Uterus (tissue), 2 donors: ENCODE measurements around the gene CC2D2B.

Experiments
- POLR2A ChIP-seq, 2 donors: fragments of 450-650 bp; IDR thresholded peaks; one replicate each; pipeline ENCODE4 v1.6.1; 2016; ENCODE audit warnings: antibody characterized with exemption in 2 of 2, mild to moderate bottlenecking in 1 of 2, moderate library complexity in 1 of 2
- TF ChIP-seq, protein P1 (sequence below), 4 experiments: fragments of 200-600 bp in 2 of 4; fragments of 450-650 bp in 2 of 4; sonication (generic) in 2 of 4; IDR thresholded peaks; one replicate each; pipeline ENCODE4 v1.5.1; 2016 to 2019; ENCODE audit warnings: antibody characterized with exemption in 4 of 4, mild to moderate bottlenecking in 2 of 4, moderate library complexity in 1 of 4

DNA sequence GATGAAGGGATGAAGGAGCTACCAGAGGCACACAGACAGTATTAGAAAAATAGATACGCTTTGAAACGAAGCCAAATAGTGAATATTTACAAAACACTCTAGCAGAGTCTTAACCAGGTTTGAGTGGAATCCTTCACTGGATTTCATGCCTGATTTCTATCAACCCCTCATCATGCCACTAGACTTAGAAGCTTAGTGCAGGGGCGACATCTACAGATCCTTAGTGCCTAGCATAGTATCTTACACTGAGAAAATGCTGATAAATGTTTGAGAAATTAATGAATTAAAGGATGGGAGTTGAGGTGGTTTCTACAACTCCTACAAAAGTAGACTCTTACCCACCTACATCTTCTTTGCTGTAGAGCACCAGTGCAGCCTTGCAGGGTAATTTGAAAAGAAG lies 80.9 kb downstream of the CC2D2B start:
- TF ChIP-seq, protein P1, sequence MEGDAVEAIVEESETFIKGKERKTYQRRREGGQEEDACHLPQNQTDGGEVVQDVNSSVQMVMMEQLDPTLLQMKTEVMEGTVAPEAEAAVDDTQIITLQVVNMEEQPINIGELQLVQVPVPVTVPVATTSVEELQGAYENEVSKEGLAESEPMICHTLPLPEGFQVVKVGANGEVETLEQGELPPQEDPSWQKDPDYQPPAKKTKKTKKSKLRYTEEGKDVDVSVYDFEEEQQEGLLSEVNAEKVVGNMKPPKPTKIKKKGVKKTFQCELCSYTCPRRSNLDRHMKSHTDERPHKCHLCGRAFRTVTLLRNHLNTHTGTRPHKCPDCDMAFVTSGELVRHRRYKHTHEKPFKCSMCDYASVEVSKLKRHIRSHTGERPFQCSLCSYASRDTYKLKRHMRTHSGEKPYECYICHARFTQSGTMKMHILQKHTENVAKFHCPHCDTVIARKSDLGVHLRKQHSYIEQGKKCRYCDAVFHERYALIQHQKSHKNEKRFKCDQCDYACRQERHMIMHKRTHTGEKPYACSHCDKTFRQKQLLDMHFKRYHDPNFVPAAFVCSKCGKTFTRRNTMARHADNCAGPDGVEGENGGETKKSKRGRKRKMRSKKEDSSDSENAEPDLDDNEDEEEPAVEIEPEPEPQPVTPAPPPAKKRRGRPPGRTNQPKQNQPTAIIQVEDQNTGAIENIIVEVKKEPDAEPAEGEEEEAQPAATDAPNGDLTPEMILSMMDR (IDR thresholded peaks at IDR 0.05), result no peak
- no peak for TF ChIP-seq POLR2A (IDR thresholded peaks at IDR 0.05)
